B cell (primary cell): ENCODE data around the gene ZNF407. TPM values are rescaled to one million over a fixed set of nuclear protein-coding genes. Genes with fewer than 3 reads are reported as not detected.
"Not testable (repeated sequence)": the region's sequence is repeated elsewhere in the genome, so short reads cannot be mapped to it uniquely, and the experiment has no call there.

Source experiments
- ATAC-seq: fragments of 200-7000 bp; cut with Tn5 transposase; one replicate; pipeline ENCODE4 v1.10.0; 2021; ENCODE audit warnings: low read depth, mild to moderate bottlenecking, moderate number of reproducible peaks, moderate library complexity
- CTCF ChIA-PET: fragments of 350-600 bp; sonication (Branson Sonifier 250); formaldehyde crosslinking; loops from one replicate; lab custom pipeline; 2021; ENCODE audit warnings: antibody characterized with exemption, inconsistent platforms; lab: Charles Lee
- POLR2A ChIA-PET: fragments of 350-600 bp; sonication (Branson Sonifier 250); formaldehyde crosslinking; loops from one replicate; lab custom pipeline; 2021; ENCODE audit warnings: antibody characterized with exemption; lab: Charles Lee
- DNase-seq: peaks from one replicate; pipeline ENCODE4 v3.0.0; 2013
- H2AFZ ChIP-seq: 2 replicates; pipeline ENCODE4 v1.6.1; 2012; ENCODE audit warnings: mild to moderate bottlenecking, low read depth, low read length; ENCODE audit not compliant: insufficient read depth, poor library complexity, severe bottlenecking
- H3K27ac ChIP-seq, 2 donors: 1 replicate in 1 of 2; 2 replicates in 1 of 2; pipeline ENCODE4 v1.5.1; 2012 to 2013; ENCODE audit warnings: low read length in 2 of 2, mild to moderate bottlenecking in 2 of 2, moderate library complexity in 1 of 2
- H3K27me3 ChIP-seq, 4 experiments: fragments of 200-600 bp in 1 of 4; sonication (generic) in 1 of 4; replicated peaks in 1 of 4; 1 replicate in 2 of 4; 2 replicates in 2 of 4; pipeline versions ENCODE4 v1.6.1 to v1.7.0; 2013 to 2016; ENCODE audit warnings: low read length in 3 of 4, mild to moderate bottlenecking in 2 of 4, mixed read lengths in 1 of 4, moderate library complexity in 1 of 4; ENCODE audit not compliant: insufficient read depth in 4 of 4, control insufficient read depth in 3 of 4; ENCODE audit errors: control extremely low read depth in 1 of 4
- H3K36me3 ChIP-seq, 2 experiments: replicated peaks in 1 of 2; 1 replicate in 1 of 2; 2 replicates in 1 of 2; pipeline versions ENCODE4 v1.6.1 to v1.7.1; 2013; ENCODE audit warnings: low read length in 1 of 2; ENCODE audit not compliant: insufficient read depth in 2 of 2, control insufficient read depth in 1 of 2; ENCODE audit errors: control extremely low read depth in 1 of 2, extremely low read depth in 1 of 2
- H3K4me1 ChIP-seq, 2 donors: fragments of 200-600 bp in 1 of 2; sonication (generic) in 1 of 2; 1 replicate in 1 of 2; 2 replicates in 1 of 2; pipeline versions ENCODE4 v1.5.1 to v1.6.1; 2013 to 2017; ENCODE audit warnings: low read length in 2 of 2; ENCODE audit not compliant: control insufficient read depth in 2 of 2, insufficient read depth in 2 of 2
- H3K4me2 ChIP-seq: replicated peaks from 2 replicates; pipeline ENCODE3; 2012; ENCODE audit warnings: mild to moderate bottlenecking, low read depth, low read length; ENCODE audit not compliant: poor library complexity, severe bottlenecking
- H3K4me3 ChIP-seq, 5 experiments: fragments of 200-600 bp in 1 of 5; sonication (generic) in 1 of 5; 1 replicate in 3 of 5; 2 replicates in 2 of 5; pipeline versions ENCODE4 v1.5.1 to v1.7.0; 2011 to 2016; ENCODE audit warnings: low read length in 4 of 5, mild to moderate bottlenecking in 4 of 5, low read depth in 2 of 5, control low read depth in 1 of 5, moderate library complexity in 1 of 5; ENCODE audit not compliant: insufficient read depth in 1 of 5; ENCODE audit errors: control extremely low read depth in 1 of 5, extremely low read depth in 1 of 5
- H3K79me2 ChIP-seq: fragments of 200-600 bp; sonication (generic); one replicate; pipeline ENCODE4 v1.6.0; 2016; ENCODE audit warnings: low read length; ENCODE audit not compliant: control insufficient read depth, insufficient read depth
- H3K9ac ChIP-seq: fragments of 200-600 bp; sonication (generic); 2 replicates; pipeline ENCODE4 v1.6.1; 2017; ENCODE audit warnings: mild to moderate bottlenecking, low read length, moderate library complexity
- H3K9me3 ChIP-seq, 3 donors: one replicate each; pipeline versions ENCODE4 v1.6.1 to v1.7.1; 2013; ENCODE audit warnings: low read length in 2 of 3; ENCODE audit not compliant: control insufficient read depth in 2 of 3, insufficient read depth in 1 of 3; ENCODE audit errors: control extremely low read depth in 1 of 3
- H4K20me1 ChIP-seq: 2 replicates; pipeline ENCODE4 v1.6.0; 2012; ENCODE audit warnings: mild to moderate bottlenecking, low read length; ENCODE audit not compliant: insufficient read depth, control insufficient read depth, poor library complexity, severe bottlenecking
- H3K27ac Mint-ChIP-seq: one replicate; pipeline ENCODE4 v1.8.0; 2021; ENCODE audit warnings: mixed read lengths
- H3K27me3 Mint-ChIP-seq: one replicate; pipeline ENCODE4 v1.8.0; 2021; ENCODE audit warnings: mixed read lengths
- H3K4me1 Mint-ChIP-seq: one replicate; pipeline ENCODE4 v1.8.0; 2021; ENCODE audit warnings: mixed read lengths
- H3K4me3 Mint-ChIP-seq: one replicate; pipeline ENCODE4 v1.8.0; 2021; ENCODE audit warnings: mixed read lengths
- H3K9me3 Mint-ChIP-seq: one replicate; pipeline ENCODE4 v1.8.0; 2022; ENCODE audit warnings: mixed read lengths; ENCODE audit not compliant: insufficient read depth
- CTCF ChIP-seq: fragments of 200-600 bp; IDR thresholded peaks from one replicate; pipeline ENCODE4 v1.8.0; 2022; ENCODE audit warnings: antibody characterized with exemption, mild to moderate bottlenecking
- EZH2 ChIP-seq: IDR thresholded peaks from 2 replicates; pipeline ENCODE4 v1.6.1; 2012; ENCODE audit warnings: borderline replicate concordance, low read depth, mild to moderate bottlenecking, moderate library complexity, low read length; ENCODE audit not compliant: insufficient read depth, poor library complexity, severe bottlenecking
- WGBS: methylation state at CpG from one replicate; pipeline ENCODE4 v1.1.5; 2013; ENCODE audit warnings: missing lambda C conversion rate; ENCODE audit not compliant: insufficient coverage; 5-methylcytosine and 5-hydroxymethylcytosine counted together
- intact Hi-C: fragments of 100-400 bp; cut with micrococcal nuclease; formaldehyde crosslinking; loops from one replicate; pipeline ENCODE4 v1.10.0; 2022
- polyA plus RNA-seq: library from polyadenylated mRNA; depleted of rRNA; stranded (reverse); fragments of >200 nt; gene quantifications from 2 replicates; pipeline ENCODE4 v1.2.3, GENCODE V29; 2012
- total RNA-seq, 2 donors: library from RNA; stranded (reverse); fragments of 120-200 nt in 1 of 2; gene quantifications; 1 replicate in 1 of 2; 2 replicates in 1 of 2; pipeline versions ENCODE4 v1.2.3 to v1.2.4, GENCODE V29; 2013 to 2022

ZNF407 gene
- total and polyA plus RNA-seq, 2 donors (not counting 1 experiment from before 2014, with no cell fraction given): 4.5 to 37.1 TPM

GRCh38 chr18:75100832-75101630 lies 503.4 kb downstream of the ZNF407 start:
- Mint-ChIP-seq H3K9me3 (peaks cover 10% of the 10 kb centered on the region), H3K27ac (no peak overlapping the region), H3K4me3 (no peak overlapping the region), H3K27me3 (peaks cover 11% of the 10 kb centered on the region), H3K4me1 (no peaks in the 10 kb centered on the region)
- WGBS: 86% methylated on average over 3 of the region's 3 CpGs
- ATAC-seq (no peak), DNase-seq (no peak)
- no peak overlapping the region for H3K4me3 ChIP-seq
- ChIA-PET POLR2A (no interaction called here), CTCF (no interaction called here)
- no peaks in the 10 kb centered on the region for H3K36me3 ChIP-seq
- H3K27me3 ChIP-seq: peaks cover 0 to 7% (median 0%) of the 10 kb centered on the region in 4 experiments
- no peaks in the 10 kb centered on the region for H3K4me1 ChIP-seq
- no peak overlapping the region for H3K4me2 ChIP-seq
- no peak overlapping the region for H3K27ac ChIP-seq
- no peak overlapping the region for H3K9ac ChIP-seq
- TF ChIP-seq EZH2 (no peak), CTCF (no peak)
- peaks cover 0 to 14% (median 11%) of the 10 kb centered on the region in 3 donors for H3K9me3 ChIP-seq
- no peak overlapping the region for H2AFZ ChIP-seq
- intact Hi-C loops: no loop called here
- H3K79me2 ChIP-seq: no peaks in the 10 kb centered on the region
- H4K20me1 ChIP-seq: no peaks in the 10 kb centered on the region

GRCh38 chr18:75101916-75102315 lies 504.2 kb downstream of the ZNF407 start:
- Mint-ChIP-seq H3K27ac (no peak overlapping the region), H3K27me3 (peaks cover 11% of the 10 kb centered on the region), H3K4me3 (no peak overlapping the region), H3K4me1 (no peaks in the 10 kb centered on the region), H3K9me3 (peaks cover 10% of the 10 kb centered on the region)
- Histone ChIP-seq H2AFZ (no peak overlapping the region), H3K9me3 (peaks cover 0 to 14% (median 11%) of the 10 kb centered on the region in 3 donors), H4K20me1 (no peaks in the 10 kb centered on the region), H3K36me3 (no peaks in the 10 kb centered on the region), H3K27ac (no peak overlapping the region), H3K79me2 (no peaks in the 10 kb centered on the region), H3K4me3 (no peak overlapping the region), H3K27me3 (peaks cover 0 to 7% (median 0%) of the 10 kb centered on the region in 4 experiments), H3K4me1 (no peaks in the 10 kb centered on the region), H3K4me2 (no peak overlapping the region), H3K9ac (no peak overlapping the region)
- no peak for DNase-seq
- POLR2A ChIA-PET: no interaction called here
- 72% methylated on average over 2 of the region's 3 CpGs for WGBS
- TF ChIP-seq CTCF: no peak
- CTCF ChIA-PET: no interaction called here
- no peak for ATAC-seq
- intact Hi-C loops: no loop called here

- H4K20me1 ChIP-seq, POLR2A ChIA-PET, H3K9ac ChIP-seq, intact Hi-C loops, H3K27me3 ChIP-seq, ATAC-seq, DNase-seq, CTCF ChIA-PET, H3K79me2 ChIP-seq, H3K4me1 ChIP-seq, H3K4me3 ChIP-seq, H3K36me3 ChIP-seq, H2AFZ ChIP-seq, H3K27ac Mint-ChIP-seq, H3K4me3 Mint-ChIP-seq, H3K27ac ChIP-seq, H3K4me1 Mint-ChIP-seq, H3K4me2 ChIP-seq: not testable (repeated sequence)
- peaks cover 0 to 11% (median 7%) of the 10 kb centered on the region in 3 donors for H3K9me3 ChIP-seq
- H3K27me3 Mint-ChIP-seq: peaks cover 11% of the 10 kb centered on the region
- peaks cover 10% of the 10 kb centered on the region for H3K9me3 Mint-ChIP-seq
- WGBS: 100% methylated on average over 1 of the region's 6 CpGs
Measured at GRCh38 chr18:75104029-75104428, 506.4 kb downstream of the ZNF407 start.
